CD4-positive, alpha-beta T cell (primary cell): Measurements from ENCODE around the gene CLSTN1. TPM values are rescaled to one million over a fixed set of nuclear protein-coding genes. Genes with fewer than 3 reads are reported as not detected.
A peak's percentile ranks its signal among the peaks of the same experiment; 100 is the strongest.

Experiments used
- ATAC-seq: fragments of 200-7000 bp; cut with Tn5 transposase; one replicate; pipeline ENCODE4 v1.10.0; 2022; ENCODE audit warnings: mild to moderate bottlenecking; ENCODE audit not compliant: poor library complexity
- CTCF ChIA-PET: fragments of 350-600 bp; sonication (Branson Sonifier 250); formaldehyde crosslinking; loops from one replicate; lab custom pipeline; 2021; ENCODE audit warnings: antibody characterized with exemption, inconsistent platforms; lab: Charles Lee
- POLR2A ChIA-PET: fragments of 350-600 bp; sonication (Branson Sonifier 250); formaldehyde crosslinking; loops from one replicate; lab custom pipeline; 2021; ENCODE audit warnings: antibody characterized with exemption, inconsistent platforms; lab: Charles Lee
- DNase-seq, 14 experiments: peaks; one replicate each; pipeline ENCODE4 v3.0.0-alpha.2; 2013 to 2020; ENCODE audit warnings: mixed read lengths in 2 of 14
- H3K27ac ChIP-seq, 2 donors: one replicate each; pipeline versions ENCODE4 v1.5.1 to v1.7.0; 2013; ENCODE audit warnings: low read length in 2 of 2, low read depth in 1 of 2, mild to moderate bottlenecking in 1 of 2
- H3K27me3 ChIP-seq, 2 experiments: 1 replicate in 1 of 2; 2 replicates in 1 of 2; pipeline versions ENCODE4 v1.6.1 to v1.7.0; 2013; ENCODE audit warnings: low read length in 2 of 2, control low read depth in 1 of 2, mild to moderate bottlenecking in 1 of 2, moderate library complexity in 1 of 2; ENCODE audit not compliant: insufficient read depth in 2 of 2, control insufficient read depth in 1 of 2
- H3K36me3 ChIP-seq: one replicate; pipeline ENCODE4 v1.6.1; 2013; ENCODE audit warnings: low read length, control low read depth; ENCODE audit not compliant: insufficient read depth
- H3K4me1 ChIP-seq: one replicate; pipeline ENCODE4 v1.6.1; 2013; ENCODE audit warnings: low read length, control low read depth; ENCODE audit not compliant: insufficient read depth
- H3K4me3 ChIP-seq: one replicate; pipeline ENCODE4 v1.5.1; 2013; ENCODE audit warnings: mild to moderate bottlenecking, low read length, moderate library complexity
- H3K9me3 ChIP-seq, 2 experiments: 1 replicate in 1 of 2; 2 replicates in 1 of 2; pipeline versions ENCODE4 v1.6.1 to v1.7.0; 2013; ENCODE audit warnings: low read length in 2 of 2, mild to moderate bottlenecking in 2 of 2, control low read depth in 1 of 2, moderate library complexity in 1 of 2; ENCODE audit not compliant: control insufficient read depth in 1 of 2, insufficient read depth in 1 of 2
- H3K27ac Mint-ChIP-seq: one replicate; pipeline ENCODE4 v1.8.0; 2020; ENCODE audit warnings: mixed read lengths
- H3K27me3 Mint-ChIP-seq: one replicate; pipeline ENCODE4 v1.8.0; 2021; ENCODE audit warnings: mixed read lengths
- H3K36me3 Mint-ChIP-seq: one replicate; pipeline ENCODE4 v1.8.0; 2021; ENCODE audit warnings: low read depth, mixed read lengths
- H3K4me1 Mint-ChIP-seq: one replicate; pipeline ENCODE4 v1.8.0; 2021; ENCODE audit warnings: low read depth, mixed read lengths
- H3K4me3 Mint-ChIP-seq: one replicate; pipeline ENCODE4 v1.8.0; 2020; ENCODE audit warnings: mild to moderate bottlenecking, mixed read lengths
- H3K9me3 Mint-ChIP-seq: one replicate; pipeline ENCODE4 v1.8.0; 2020; ENCODE audit warnings: mixed read lengths
- intact Hi-C, 2 experiments: fragments of 100-400 bp; cut with DNase I in 1 of 2; cut with micrococcal nuclease in 1 of 2; formaldehyde crosslinking; loops; one replicate each; pipeline versions ENCODE4 v1.15.1 to v1.9.0; 2023 to 2025; cut with DNase I, micrococcal nuclease
- total RNA-seq, 174 experiments: library from RNA in 2 of 174; stranded (reverse) in 2 of 174; gene quantifications; one replicate each; pipeline ENCODE4 v1.2.3 and lab custom pipeline; 2021 to 2026
- TF ChIP-seq, protein P1 (sequence below): fragments of 200-600 bp; IDR thresholded peaks from one replicate; pipeline ENCODE4 v1.8.0; 2022; ENCODE audit warnings: antibody characterized with exemption, mild to moderate bottlenecking

The CLSTN1 gene
- total RNA-seq, 2 experiments from 2014 or later: 66.8 to 68.1 TPM

DNA sequence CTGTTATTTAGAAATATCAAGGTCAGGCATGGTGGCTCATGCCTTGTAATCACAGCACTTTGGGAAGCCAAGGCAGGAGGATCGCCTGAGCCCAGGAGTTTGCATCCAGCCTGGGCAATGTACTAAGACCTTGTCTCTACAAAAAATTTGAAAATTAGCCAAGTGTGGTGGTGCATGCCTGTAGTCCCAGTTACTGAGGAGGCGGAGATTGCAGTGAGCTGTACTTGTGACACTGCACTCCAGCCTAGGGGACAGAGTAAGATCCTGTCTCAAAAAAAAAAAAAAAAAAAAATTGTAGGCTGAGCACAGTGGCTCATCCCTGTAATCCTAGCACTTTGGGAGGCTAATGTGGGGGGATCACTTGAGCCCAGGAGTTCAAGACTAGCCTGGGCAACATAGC, 127.0 kb downstream of the CLSTN1 start:
- H3K27me3 ChIP-seq: no peaks in the 10 kb centered on the region
- peaks cover 67% of the 10 kb centered on the region for H3K36me3 ChIP-seq
- H3K27ac ChIP-seq: no peak overlapping the region
- ATAC-seq: no peak
- H3K4me3 ChIP-seq: no peak overlapping the region
- ChIA-PET CTCF (interaction anchor here (0.9 to 1.3 kb wide), 2 partner anchors 15 to 42 kb away, joined by 3 read pairs; no protein-coding TSS in a partner anchor), POLR2A (interaction anchor here (1.7 to 14.1 kb wide), 2 partner anchors 42 to 67 kb away, joined by 3 to 201 read pairs; partner anchors contain the start of gene PIK3CD)
- peaks cover 47% of the 10 kb centered on the region for H3K4me1 ChIP-seq
- no peak overlapping the region for H3K4me3 Mint-ChIP-seq
- peaks cover 71% of the 10 kb centered on the region for H3K36me3 Mint-ChIP-seq
- H3K4me1 Mint-ChIP-seq: peaks cover 62% of the 10 kb centered on the region
- intact Hi-C loops: no loop called here
- H3K27ac Mint-ChIP-seq: peak overlapping the region; percentile 56
- DNase-seq: no peak
- TF ChIP-seq, protein P1, sequence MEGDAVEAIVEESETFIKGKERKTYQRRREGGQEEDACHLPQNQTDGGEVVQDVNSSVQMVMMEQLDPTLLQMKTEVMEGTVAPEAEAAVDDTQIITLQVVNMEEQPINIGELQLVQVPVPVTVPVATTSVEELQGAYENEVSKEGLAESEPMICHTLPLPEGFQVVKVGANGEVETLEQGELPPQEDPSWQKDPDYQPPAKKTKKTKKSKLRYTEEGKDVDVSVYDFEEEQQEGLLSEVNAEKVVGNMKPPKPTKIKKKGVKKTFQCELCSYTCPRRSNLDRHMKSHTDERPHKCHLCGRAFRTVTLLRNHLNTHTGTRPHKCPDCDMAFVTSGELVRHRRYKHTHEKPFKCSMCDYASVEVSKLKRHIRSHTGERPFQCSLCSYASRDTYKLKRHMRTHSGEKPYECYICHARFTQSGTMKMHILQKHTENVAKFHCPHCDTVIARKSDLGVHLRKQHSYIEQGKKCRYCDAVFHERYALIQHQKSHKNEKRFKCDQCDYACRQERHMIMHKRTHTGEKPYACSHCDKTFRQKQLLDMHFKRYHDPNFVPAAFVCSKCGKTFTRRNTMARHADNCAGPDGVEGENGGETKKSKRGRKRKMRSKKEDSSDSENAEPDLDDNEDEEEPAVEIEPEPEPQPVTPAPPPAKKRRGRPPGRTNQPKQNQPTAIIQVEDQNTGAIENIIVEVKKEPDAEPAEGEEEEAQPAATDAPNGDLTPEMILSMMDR: no peak
- no peaks in the 10 kb centered on the region for H3K27me3 Mint-ChIP-seq
- H3K9me3 ChIP-seq: no peaks in the 10 kb centered on the region
- no peaks in the 10 kb centered on the region for H3K9me3 Mint-ChIP-seq

- Histone ChIP-seq H3K4me3 (no peak overlapping the region), H3K36me3 (peaks cover 61% of the 10 kb centered on the region), H3K4me1 (peaks cover 71% of the 10 kb centered on the region), H3K27ac (peak overlapping the region; percentile 5 to 43), H3K27me3 (no peaks in the 10 kb centered on the region), H3K9me3 (no peaks in the 10 kb centered on the region)
- ATAC-seq: no peak
- H3K27me3 Mint-ChIP-seq: no peaks in the 10 kb centered on the region
- no peaks in the 10 kb centered on the region for H3K9me3 Mint-ChIP-seq
- peak overlapping the region; percentile 82 for H3K27ac Mint-ChIP-seq
- intact Hi-C loops: loop anchor here in 1 of 2 experiments (5.0 kb wide), 1 partner anchor 36 kb away; no protein-coding TSS in a partner anchor
- no peak for DNase-seq
- POLR2A ChIA-PET: interaction anchor here (1.4 to 14.1 kb wide), 5 partner anchors 20 to 63 kb away, joined by 4 to 201 read pairs (median 17); partner anchors contain the start of gene PIK3CD
- H3K36me3 Mint-ChIP-seq: peaks cover 55% of the 10 kb centered on the region
- peak overlapping the region; percentile 97 for H3K4me3 Mint-ChIP-seq
- TF ChIP-seq, protein P1: no peak
- peaks cover 69% of the 10 kb centered on the region for H3K4me1 Mint-ChIP-seq
- CTCF ChIA-PET: interaction anchor here (0.5 to 3.3 kb wide), 8 partner anchors 11 to 65 kb away, joined by 3 to 18 read pairs (median 4); no protein-coding TSS in a partner anchor
These were observed 132.1 kb downstream of the CLSTN1 start for GRCh38 chr1:9691691-9692090.

GRCh38 chr1:9691108-9691445, 132.7 kb downstream of the CLSTN1 start:
- ChIA-PET CTCF (interaction anchor here (1.0 to 3.3 kb wide), 6 partner anchors 12 to 64 kb away, joined by 4 to 18 read pairs (median 6); no protein-coding TSS in a partner anchor), POLR2A (interaction anchor here (0.8 to 14.1 kb wide), 8 partner anchors 19 to 103 kb away, joined by 3 to 201 read pairs (median 4); partner anchors contain the start of genes PIK3CD and TMEM201)
- intact Hi-C loops: loop anchor here in 1 of 2 experiments (5.0 kb wide), 1 partner anchor 36 kb away; no protein-coding TSS in a partner anchor
- peaks cover 55% of the 10 kb centered on the region for H3K36me3 ChIP-seq
- H3K4me3 ChIP-seq: peak overlapping the region; percentile 50
- peaks cover 75% of the 10 kb centered on the region for H3K4me1 Mint-ChIP-seq
- TF ChIP-seq, protein P1: no peak
- peak; percentile 13 for ATAC-seq
- peak overlapping the region; percentile 97 for H3K4me3 Mint-ChIP-seq
- peak overlapping the region; percentile 82 for H3K27ac Mint-ChIP-seq
- peak overlapping the region in 1 of 2 donors; percentile 43 for H3K27ac ChIP-seq
- H3K4me1 ChIP-seq: peaks cover 70% of the 10 kb centered on the region
- no peaks in the 10 kb centered on the region for H3K9me3 Mint-ChIP-seq
- H3K27me3 Mint-ChIP-seq: no peaks in the 10 kb centered on the region
- no peaks in the 10 kb centered on the region for H3K9me3 ChIP-seq
- no peaks in the 10 kb centered on the region for H3K27me3 ChIP-seq
- peaks cover 50% of the 10 kb centered on the region for H3K36me3 Mint-ChIP-seq
- peak in 4 of 14 experiments; percentile 44 to 50 (median 46) for DNase-seq
